ENCODE results near the gene NCBP1.
A peak's percentile ranks its signal among the peaks of the same experiment; 100 is the strongest.

NCBP1 gene

GRCh38 chr9:97635026-97635425 lies 1.4 kb downstream of the NCBP1 start:
- no peaks in the 10 kb centered on the region for H3K9me3 Mint-ChIP-seq
- peaks cover 43% of the 10 kb centered on the region for H3K4me1 Mint-ChIP-seq
- peak overlapping the region; percentile 27 for H3K4me3 Mint-ChIP-seq
- H3K27ac Mint-ChIP-seq = peak overlapping the region; percentile 99
- H3K36me3 Mint-ChIP-seq = no peaks in the 10 kb centered on the region
- no peak for ATAC-seq (ENCODE audit: low read depth)
- DNase-seq (ENCODE audit: low spot score in 2 of 2) = no peak
- no peaks in the 10 kb centered on the region for H3K27me3 Mint-ChIP-seq

DNA sequence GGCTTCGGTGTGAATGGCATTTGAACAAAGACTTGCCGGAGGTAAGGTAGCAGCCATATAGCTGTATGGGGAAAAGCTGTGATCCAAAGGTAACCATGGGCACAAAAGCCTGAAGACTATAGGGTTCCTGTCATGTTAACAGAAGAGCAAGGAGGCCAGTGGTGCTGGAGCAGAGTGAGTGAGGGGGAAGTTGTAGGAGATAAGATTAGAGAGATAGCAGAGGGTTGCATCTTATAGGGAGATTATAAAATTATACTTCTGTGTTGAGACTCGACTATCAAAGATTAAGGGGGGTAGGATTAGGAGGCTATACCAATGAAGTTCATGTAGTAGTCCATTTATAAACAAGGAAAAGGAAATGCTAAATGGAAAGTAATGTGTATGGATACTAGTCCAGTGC lies 3.3 kb downstream of the NCBP1 start:
- no peaks in the 10 kb centered on the region for H3K9me3 Mint-ChIP-seq
- peaks cover 36% of the 10 kb centered on the region for H3K4me1 Mint-ChIP-seq
- no peaks in the 10 kb centered on the region for H3K27me3 Mint-ChIP-seq
- H3K36me3 Mint-ChIP-seq = no peaks in the 10 kb centered on the region
- DNase-seq (ENCODE audit: low spot score in 2 of 2) (no peak), ATAC-seq (ENCODE audit: low read depth) (no peak)
- peak overlapping the region; percentile 7 for H3K27ac Mint-ChIP-seq
- no peak overlapping the region for H3K4me3 Mint-ChIP-seq

GRCh38 chr9:97638666-97639065 lies 5.0 kb downstream of the NCBP1 start:
- DNase-seq (ENCODE audit: low spot score in 2 of 2) (no peak), ATAC-seq (ENCODE audit: low read depth) (no peak)
- Mint-ChIP-seq H3K36me3 (peaks cover 4% of the 10 kb centered on the region), H3K9me3 (no peaks in the 10 kb centered on the region), H3K27me3 (no peaks in the 10 kb centered on the region), H3K27ac (peak overlapping the region; percentile 62), H3K4me3 (no peak overlapping the region), H3K4me1 (peaks cover 32% of the 10 kb centered on the region)

GRCh38 chr9:97640325-97640724 lies 6.7 kb downstream of the NCBP1 start:
- Mint-ChIP-seq H3K4me1 (peaks cover 29% of the 10 kb centered on the region), H3K9me3 (no peaks in the 10 kb centered on the region), H3K27ac (no peak overlapping the region), H3K36me3 (peaks cover 8% of the 10 kb centered on the region), H3K27me3 (no peaks in the 10 kb centered on the region), H3K4me3 (no peak overlapping the region)
- DNase-seq (ENCODE audit: low spot score in 2 of 2) (no peak), ATAC-seq (ENCODE audit: low read depth) (no peak)

GRCh38 chr9:97645720-97646119 lies 12.1 kb downstream of the NCBP1 start:
- Mint-ChIP-seq H3K4me1 (peaks cover 5% of the 10 kb centered on the region), H3K27ac (no peak overlapping the region), H3K27me3 (no peaks in the 10 kb centered on the region), H3K9me3 (no peaks in the 10 kb centered on the region), H3K36me3 (peaks cover 16% of the 10 kb centered on the region), H3K4me3 (no peak overlapping the region)
- ATAC-seq (ENCODE audit: low read depth) (no peak), DNase-seq (ENCODE audit: low spot score in 2 of 2) (no peak)

DNA sequence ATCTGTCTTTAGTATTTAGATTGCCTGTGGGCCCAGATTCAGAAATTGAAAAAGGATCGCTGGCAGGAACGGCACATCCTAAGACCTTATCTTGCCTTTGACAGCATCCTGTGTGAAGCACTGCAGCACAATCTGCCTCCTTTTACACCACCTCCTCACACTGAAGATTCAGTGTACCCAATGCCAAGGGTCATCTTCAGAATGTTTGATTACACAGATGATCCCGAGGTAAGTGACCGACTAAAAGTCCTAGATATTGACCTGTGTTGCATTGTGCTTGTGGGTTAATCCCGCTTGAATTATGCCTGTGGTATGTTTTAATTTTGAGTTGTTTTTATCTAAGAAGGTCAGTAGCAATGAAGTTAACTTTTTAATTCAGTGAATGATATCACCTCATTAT lies 14.4 kb downstream of the NCBP1 start:
- Mint-ChIP-seq H3K27ac (no peak overlapping the region), H3K27me3 (no peaks in the 10 kb centered on the region), H3K36me3 (peaks cover 20% of the 10 kb centered on the region), H3K4me1 (peaks cover 5% of the 10 kb centered on the region), H3K9me3 (no peaks in the 10 kb centered on the region), H3K4me3 (no peak overlapping the region)
- DNase-seq (ENCODE audit: low spot score in 2 of 2) = no peak
- no peak for ATAC-seq (ENCODE audit: low read depth)

DNA sequence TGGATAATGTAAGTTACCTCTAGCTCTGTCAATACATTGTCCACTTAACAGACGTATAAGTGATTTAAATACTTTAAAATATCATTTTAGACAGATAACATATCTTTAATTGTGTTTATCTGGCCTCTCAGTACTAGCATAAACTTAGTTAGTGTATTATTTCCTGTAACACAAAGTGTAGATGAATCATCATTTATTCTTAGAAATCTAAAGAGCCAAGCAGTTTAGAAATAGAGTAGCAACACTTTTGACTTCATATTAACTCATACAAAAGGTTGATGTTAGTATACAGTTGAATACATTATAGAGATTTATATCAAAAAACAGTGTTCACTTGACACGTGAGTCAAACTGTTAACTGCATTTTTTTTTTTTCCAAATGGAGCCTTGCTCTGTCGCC lies 18.0 kb downstream of the NCBP1 start:
- Mint-ChIP-seq H3K4me1 (no peaks in the 10 kb centered on the region), H3K4me3 (no peak overlapping the region), H3K9me3 (no peaks in the 10 kb centered on the region), H3K27me3 (no peaks in the 10 kb centered on the region), H3K36me3 (peaks cover 33% of the 10 kb centered on the region), H3K27ac (no peak overlapping the region)
- DNase-seq (ENCODE audit: low spot score in 2 of 2) = no peak
- ATAC-seq (ENCODE audit: low read depth) = no peak

DNA sequence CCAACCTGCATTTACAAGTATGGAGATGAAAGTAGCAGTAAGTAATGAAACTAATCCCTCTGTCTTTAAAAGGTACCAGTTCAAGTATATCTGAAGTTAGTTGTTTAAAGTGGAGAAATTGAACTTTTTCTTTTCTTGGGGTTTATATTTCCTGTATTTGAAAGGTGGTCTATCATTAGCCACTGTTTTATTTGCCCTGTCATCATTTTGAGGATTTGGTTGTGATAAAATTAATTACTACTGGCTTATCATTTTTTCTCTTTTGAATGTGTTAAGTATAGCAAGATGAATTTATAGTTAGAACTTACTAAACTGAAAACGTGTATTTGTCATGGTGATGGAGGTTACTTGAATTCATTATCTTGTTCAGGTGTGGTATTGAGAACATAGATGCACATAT lies 25.1 kb downstream of the NCBP1 start:
- peak overlapping the region; percentile 40 for H3K27ac Mint-ChIP-seq
- H3K36me3 Mint-ChIP-seq = peaks cover 40% of the 10 kb centered on the region
- H3K4me1 Mint-ChIP-seq = peaks cover 3% of the 10 kb centered on the region

GRCh38 chr9:97659771-97660170 lies 26.1 kb downstream of the NCBP1 start:
- H3K9me3 Mint-ChIP-seq = no peaks in the 10 kb centered on the region
- H3K4me3 Mint-ChIP-seq = no peak overlapping the region
- peaks cover 39% of the 10 kb centered on the region for H3K36me3 Mint-ChIP-seq
- ATAC-seq (ENCODE audit: low read depth) = no peak
- H3K27me3 Mint-ChIP-seq = no peaks in the 10 kb centered on the region
- peak overlapping the region; percentile 40 for H3K27ac Mint-ChIP-seq
- DNase-seq (ENCODE audit: low spot score in 2 of 2) = no peak
- peaks cover 3% of the 10 kb centered on the region for H3K4me1 Mint-ChIP-seq

More for the DNA sequence above, 25.1 kb downstream of the NCBP1 start:
- H3K4me3 Mint-ChIP-seq = no peak overlapping the region
- ATAC-seq (ENCODE audit: low read depth) = no peak
- no peaks in the 10 kb centered on the region for H3K9me3 Mint-ChIP-seq
- no peaks in the 10 kb centered on the region for H3K27me3 Mint-ChIP-seq
- no peak for DNase-seq (ENCODE audit: low spot score in 2 of 2)

GRCh38 chr9:97660340-97660739 lies 26.7 kb downstream of the NCBP1 start:
- H3K27ac Mint-ChIP-seq = peak overlapping the region; percentile 40
- H3K36me3 Mint-ChIP-seq = peaks cover 35% of the 10 kb centered on the region
- peaks cover 3% of the 10 kb centered on the region for H3K4me1 Mint-ChIP-seq
- no peak overlapping the region for H3K4me3 Mint-ChIP-seq
- H3K27me3 Mint-ChIP-seq = no peaks in the 10 kb centered on the region
- ATAC-seq (ENCODE audit: low read depth) = peak; percentile 45
- DNase-seq (ENCODE audit: low spot score in 2 of 2) = no peak
- H3K9me3 Mint-ChIP-seq = no peaks in the 10 kb centered on the region

GRCh38 chr9:97660847-97661246 lies 27.2 kb downstream of the NCBP1 start:
- Mint-ChIP-seq H3K4me1 (peaks cover 3% of the 10 kb centered on the region), H3K9me3 (no peaks in the 10 kb centered on the region), H3K4me3 (no peak overlapping the region), H3K27me3 (no peaks in the 10 kb centered on the region), H3K36me3 (peaks cover 34% of the 10 kb centered on the region), H3K27ac (peak overlapping the region; percentile 40)
- ATAC-seq (ENCODE audit: low read depth) (no peak), DNase-seq (ENCODE audit: low spot score in 2 of 2) (no peak)

GRCh38 chr9:97665742-97666141 lies 32.1 kb downstream of the NCBP1 start:
- no peaks in the 10 kb centered on the region for H3K9me3 Mint-ChIP-seq
- H3K27me3 Mint-ChIP-seq = no peaks in the 10 kb centered on the region
- peak overlapping the region; percentile 42 for H3K27ac Mint-ChIP-seq
- peaks cover 28% of the 10 kb centered on the region for H3K36me3 Mint-ChIP-seq
- no peak for DNase-seq (ENCODE audit: low spot score in 2 of 2)
- no peak overlapping the region for H3K4me3 Mint-ChIP-seq
- no peak for ATAC-seq (ENCODE audit: low read depth)
- no peaks in the 10 kb centered on the region for H3K4me1 Mint-ChIP-seq

DNA sequence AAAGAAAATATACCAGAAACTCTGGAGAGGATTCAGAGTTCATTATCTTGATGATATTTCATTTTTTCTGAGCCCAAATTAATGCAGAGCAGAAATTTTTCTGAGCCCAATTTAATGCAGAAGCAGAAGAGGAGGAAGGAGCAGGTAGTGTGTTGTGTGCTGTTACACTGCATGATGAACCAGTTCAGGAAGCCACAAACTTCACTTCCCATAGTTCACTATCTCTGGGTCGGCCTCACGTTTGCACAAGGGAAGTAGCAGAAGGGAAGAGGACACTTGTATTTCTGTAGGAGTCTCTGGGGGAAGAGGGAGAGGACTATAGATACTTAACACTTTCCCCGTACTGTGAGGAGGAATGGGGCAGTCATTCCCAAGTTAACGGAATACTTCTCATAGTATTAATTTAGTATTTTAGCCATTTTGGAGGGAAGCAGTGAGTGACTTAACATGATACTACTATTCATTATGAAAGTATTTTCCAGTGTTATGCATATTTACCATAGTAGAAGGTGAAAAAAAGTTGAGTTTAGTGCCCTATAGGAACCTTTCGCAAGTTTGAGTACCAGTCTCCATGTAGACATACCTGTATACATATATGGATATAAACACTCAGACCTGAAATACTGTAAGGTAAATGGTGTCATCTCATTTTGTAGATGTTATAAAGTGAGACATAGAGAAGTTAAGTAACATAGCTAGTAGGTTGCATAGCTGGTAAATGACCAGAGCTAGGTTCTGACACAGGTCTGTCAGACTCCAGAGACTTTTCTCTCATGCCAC lies 33.5 kb downstream of the NCBP1 start:
- H3K36me3 Mint-ChIP-seq = peaks cover 28% of the 10 kb centered on the region
- H3K4me3 Mint-ChIP-seq = no peak overlapping the region
- no peak for ATAC-seq (ENCODE audit: low read depth)

GRCh38 chr9:97668485-97668884 lies 34.9 kb downstream of the NCBP1 start:
- Mint-ChIP-seq H3K36me3 (peaks cover 31% of the 10 kb centered on the region), H3K27ac (no peak overlapping the region), H3K27me3 (no peaks in the 10 kb centered on the region), H3K9me3 (no peaks in the 10 kb centered on the region), H3K4me1 (no peaks in the 10 kb centered on the region), H3K4me3 (no peak overlapping the region)
- no peak for DNase-seq (ENCODE audit: low spot score in 2 of 2)
- no peak for ATAC-seq (ENCODE audit: low read depth)

More for the DNA sequence above, 33.5 kb downstream of the NCBP1 start:
- H3K9me3 Mint-ChIP-seq = no peaks in the 10 kb centered on the region
- DNase-seq (ENCODE audit: low spot score in 2 of 2) = no peak
- no peaks in the 10 kb centered on the region for H3K27me3 Mint-ChIP-seq
- H3K27ac Mint-ChIP-seq = peak overlapping the region; percentile 35
- no peaks in the 10 kb centered on the region for H3K4me1 Mint-ChIP-seq

- peak overlapping the region; percentile 31 for H3K27ac Mint-ChIP-seq
- H3K36me3 Mint-ChIP-seq = peaks cover 35% of the 10 kb centered on the region
- H3K4me1 Mint-ChIP-seq = peaks cover under 1% of the 10 kb centered on the region
- H3K9me3 Mint-ChIP-seq = no peaks in the 10 kb centered on the region
- ATAC-seq (ENCODE audit: low read depth) (no peak), DNase-seq (ENCODE audit: low spot score in 2 of 2) (no peak)
- H3K27me3 Mint-ChIP-seq = no peaks in the 10 kb centered on the region
- H3K4me3 Mint-ChIP-seq = no peak overlapping the region
These were observed 37.0 kb downstream of the NCBP1 start for GRCh38 chr9:97670586-97670985.

Data from memory B cell (primary cell).